HG03095 (cell line): ENCODE data around the gene BSG.
"Not testable (repeated sequence)": the region's sequence is repeated elsewhere in the genome, so short reads cannot be mapped to it uniquely, and the experiment has no call there.

ENCODE experiments used
- ATAC-seq: cut with Tn5 transposase; IDR thresholded peaks from one replicate; pipeline ENCODE4 v1.9.1; 2021; ENCODE audit warnings: moderate library complexity; ENCODE audit not compliant: unreplicated experiment

Gene BSG

GRCh38 chr19:585146-585545 is 12.8 kb downstream of the BSG start:
- ATAC-seq: not testable (repeated sequence)

GRCh38 chr19:585551-586110 is 13.2 kb downstream of the BSG start:
- ATAC-seq: no peak

GRCh38 chr19:588093-588740 is 15.8 kb downstream of the BSG start:
- ATAC-seq: no peak

- no peak for ATAC-seq
Observed at GRCh38 chr19:588741-589692, 16.6 kb downstream of the BSG start.

- ATAC-seq: no peak
Observed at GRCh38 chr19:589693-590395, 17.4 kb downstream of the BSG start, which contains the start of gene HCN2. TSS of gene HCN2 (plus strand) at chr19:589881. CDS start at chr19:589946, 65 bp downstream.

GRCh38 chr19:590396-590745 is 18.0 kb downstream of the BSG start:
- no peak for ATAC-seq

GRCh38 chr19:590750-591098 is 18.3 kb downstream of the BSG start:
- no peak for ATAC-seq

- no peak for ATAC-seq
Observed at GRCh38 chr19:591099-591958, 18.9 kb downstream of the BSG start.

- no peak for ATAC-seq
Observed at GRCh38 chr19:592101-592500, 19.7 kb downstream of the BSG start.

GRCh38 chr19:593055-593454 is 20.7 kb downstream of the BSG start:
- no peak for ATAC-seq

- no peak for ATAC-seq
Observed at GRCh38 chr19:593505-593904, 21.1 kb downstream of the BSG start.

GRCh38 chr19:594265-594870 is 22.0 kb downstream of the BSG start:
- ATAC-seq: no peak

- no peak for ATAC-seq
Observed at GRCh38 chr19:595326-596262, 23.2 kb downstream of the BSG start.

GRCh38 chr19:596263-596655 is 23.9 kb downstream of the BSG start:
- no peak for ATAC-seq

GRCh38 chr19:597406-598315 is 25.3 kb downstream of the BSG start:
- no peak for ATAC-seq

- ATAC-seq: no peak
Observed at GRCh38 chr19:601310-601709, 28.9 kb downstream of the BSG start.

- no peak for ATAC-seq
Observed at GRCh38 chr19:601790-602189, 29.4 kb downstream of the BSG start.
